ENCODE measurements around the gene SEZ6. TPM values are rescaled to one million over a fixed set of nuclear protein-coding genes. Genes with fewer than 3 reads are reported as not detected.

SEZ6 gene
- total RNA-seq, 1 donor from 2014 or later, result not detected

GRCh38 chr17:28974451-28974850 is 31.4 kb downstream of the SEZ6 start:
- no peaks in the 10 kb centered on the region for H3K4me1 Mint-ChIP-seq (ENCODE audit: low read depth)
- H3K36me3 Mint-ChIP-seq (ENCODE audit: low read depth), result no peaks in the 10 kb centered on the region
- H3K27me3 Mint-ChIP-seq (ENCODE audit: insufficient read depth), result peaks cover 10% of the 10 kb centered on the region
- no peak overlapping the region for H3K27ac Mint-ChIP-seq
- DNase-seq (ENCODE audit: low spot score), result no peak
- intact Hi-C loops (cut with micrococcal nuclease), result no loop called here
- H3K9me3 Mint-ChIP-seq, result no peaks in the 10 kb centered on the region
- no peak overlapping the region for H3K4me3 Mint-ChIP-seq

GRCh38 chr17:28973425-28973824 is 32.4 kb downstream of the SEZ6 start:
- Mint-ChIP-seq H3K36me3 (ENCODE audit: low read depth) (no peaks in the 10 kb centered on the region), H3K4me3 (no peak overlapping the region), H3K27ac (no peak overlapping the region), H3K9me3 (no peaks in the 10 kb centered on the region), H3K4me1 (ENCODE audit: low read depth) (no peaks in the 10 kb centered on the region), H3K27me3 (ENCODE audit: insufficient read depth) (peaks cover 10% of the 10 kb centered on the region)
- DNase-seq (ENCODE audit: low spot score), result no peak
- intact Hi-C loops (cut with micrococcal nuclease), result no loop called here

- Mint-ChIP-seq H3K27ac (no peak overlapping the region), H3K36me3 (ENCODE audit: low read depth) (no peaks in the 10 kb centered on the region)
- intact Hi-C loops (cut with micrococcal nuclease), result no loop called here
These were observed 33.4 kb downstream of the SEZ6 start for GRCh38 chr17:28972437-28972836.

GRCh38 chr17:28970879-28971278 is 35.0 kb downstream of the SEZ6 start:
- Mint-ChIP-seq H3K27me3 (ENCODE audit: insufficient read depth) (peaks cover 10% of the 10 kb centered on the region), H3K9me3 (no peaks in the 10 kb centered on the region), H3K36me3 (ENCODE audit: low read depth) (no peaks in the 10 kb centered on the region), H3K4me1 (ENCODE audit: low read depth) (no peaks in the 10 kb centered on the region), H3K4me3 (no peak overlapping the region), H3K27ac (no peak overlapping the region)
- intact Hi-C loops (cut with micrococcal nuclease), result no loop called here
- no peak for DNase-seq (ENCODE audit: low spot score)

More at GRCh38 chr17:28972437-28972836, 33.4 kb downstream of the SEZ6 start:
- H3K27me3 Mint-ChIP-seq (ENCODE audit: insufficient read depth), result peaks cover 10% of the 10 kb centered on the region
- no peaks in the 10 kb centered on the region for H3K9me3 Mint-ChIP-seq
- no peaks in the 10 kb centered on the region for H3K4me1 Mint-ChIP-seq (ENCODE audit: low read depth)
- H3K4me3 Mint-ChIP-seq, result no peak overlapping the region
- no peak for DNase-seq (ENCODE audit: low spot score)

GRCh38 chr17:28969706-28970393 is 36.0 kb downstream of the SEZ6 start:
- Mint-ChIP-seq H3K4me3 (no peak overlapping the region), H3K27ac (no peak overlapping the region)
- intact Hi-C loops (cut with micrococcal nuclease), result no loop called here

GRCh38 chr17:28968914-28969295 is 36.9 kb downstream of the SEZ6 start:
- Mint-ChIP-seq H3K4me3 (no peak overlapping the region), H3K9me3 (no peaks in the 10 kb centered on the region), H3K27me3 (ENCODE audit: insufficient read depth) (peaks cover 10% of the 10 kb centered on the region), H3K4me1 (ENCODE audit: low read depth) (no peaks in the 10 kb centered on the region), H3K36me3 (ENCODE audit: low read depth) (no peaks in the 10 kb centered on the region), H3K27ac (no peak overlapping the region)
- DNase-seq (ENCODE audit: low spot score), result no peak
- intact Hi-C loops (cut with micrococcal nuclease), result no loop called here

More at GRCh38 chr17:28969706-28970393, 36.0 kb downstream of the SEZ6 start:
- DNase-seq (ENCODE audit: low spot score), result no peak
- Mint-ChIP-seq H3K4me1 (ENCODE audit: low read depth) (no peaks in the 10 kb centered on the region), H3K36me3 (ENCODE audit: low read depth) (no peaks in the 10 kb centered on the region), H3K9me3 (no peaks in the 10 kb centered on the region), H3K27me3 (ENCODE audit: insufficient read depth) (peaks cover 10% of the 10 kb centered on the region)

GRCh38 chr17:28968231-28968913 is 37.5 kb downstream of the SEZ6 start:
- Mint-ChIP-seq H3K27ac (no peak overlapping the region), H3K4me3 (no peak overlapping the region), H3K4me1 (ENCODE audit: low read depth) (no peaks in the 10 kb centered on the region), H3K9me3 (no peaks in the 10 kb centered on the region), H3K36me3 (ENCODE audit: low read depth) (no peaks in the 10 kb centered on the region), H3K27me3 (ENCODE audit: insufficient read depth) (peaks cover 10% of the 10 kb centered on the region)
- intact Hi-C loops (cut with micrococcal nuclease), result no loop called here
- DNase-seq (ENCODE audit: low spot score), result no peak

- no peaks in the 10 kb centered on the region for H3K9me3 Mint-ChIP-seq
- no peak overlapping the region for H3K4me3 Mint-ChIP-seq
- no peaks in the 10 kb centered on the region for H3K4me1 Mint-ChIP-seq (ENCODE audit: low read depth)
- no peaks in the 10 kb centered on the region for H3K36me3 Mint-ChIP-seq (ENCODE audit: low read depth)
- peaks cover 10% of the 10 kb centered on the region for H3K27me3 Mint-ChIP-seq (ENCODE audit: insufficient read depth)
- DNase-seq (ENCODE audit: low spot score), result no peak
- no peak overlapping the region for H3K27ac Mint-ChIP-seq
- intact Hi-C loops (cut with micrococcal nuclease), result no loop called here
These were observed 38.4 kb downstream of the SEZ6 start for GRCh38 chr17:28967221-28968135.

- Mint-ChIP-seq H3K4me1 (ENCODE audit: low read depth) (no peaks in the 10 kb centered on the region), H3K9me3 (no peaks in the 10 kb centered on the region), H3K27me3 (ENCODE audit: insufficient read depth) (peaks cover 4% of the 10 kb centered on the region), H3K4me3 (no peak overlapping the region), H3K27ac (no peak overlapping the region), H3K36me3 (ENCODE audit: low read depth) (no peaks in the 10 kb centered on the region)
- intact Hi-C loops (cut with micrococcal nuclease), result no loop called here
- DNase-seq (ENCODE audit: low spot score), result no peak
These were observed 42.0 kb downstream of the SEZ6 start for GRCh38 chr17:28963841-28964240.

GRCh38 chr17:28963055-28963611 is 42.7 kb downstream of the SEZ6 start:
- Mint-ChIP-seq H3K9me3 (no peaks in the 10 kb centered on the region), H3K27me3 (ENCODE audit: insufficient read depth) (peaks cover 4% of the 10 kb centered on the region), H3K4me3 (no peak overlapping the region), H3K4me1 (ENCODE audit: low read depth) (no peaks in the 10 kb centered on the region), H3K36me3 (ENCODE audit: low read depth) (no peaks in the 10 kb centered on the region), H3K27ac (no peak overlapping the region)
- intact Hi-C loops (cut with micrococcal nuclease), result no loop called here
- DNase-seq (ENCODE audit: low spot score), result no peak

- no peak for DNase-seq (ENCODE audit: low spot score)
- Mint-ChIP-seq H3K36me3 (ENCODE audit: low read depth) (no peaks in the 10 kb centered on the region), H3K27ac (no peak overlapping the region), H3K27me3 (ENCODE audit: insufficient read depth) (peaks cover 4% of the 10 kb centered on the region), H3K9me3 (no peaks in the 10 kb centered on the region), H3K4me3 (no peak overlapping the region), H3K4me1 (ENCODE audit: low read depth) (no peaks in the 10 kb centered on the region)
- intact Hi-C loops (cut with micrococcal nuclease), result no loop called here
These were observed 44.4 kb downstream of the SEZ6 start for GRCh38 chr17:28961391-28961790.

GRCh38 chr17:28960256-28961061 is 45.4 kb downstream of the SEZ6 start:
- no peak for DNase-seq (ENCODE audit: low spot score)
- no peak overlapping the region for H3K4me3 Mint-ChIP-seq
- H3K27me3 Mint-ChIP-seq (ENCODE audit: insufficient read depth), result peaks cover 4% of the 10 kb centered on the region
- H3K27ac Mint-ChIP-seq, result no peak overlapping the region
- H3K9me3 Mint-ChIP-seq, result no peaks in the 10 kb centered on the region
- H3K36me3 Mint-ChIP-seq (ENCODE audit: low read depth), result no peaks in the 10 kb centered on the region
- intact Hi-C loops (cut with micrococcal nuclease), result no loop called here
- H3K4me1 Mint-ChIP-seq (ENCODE audit: low read depth), result no peaks in the 10 kb centered on the region
